HG03378 (cell line): ENCODE data around the gene SURF6.
"Not testable (repeated sequence)": the region's sequence is repeated elsewhere in the genome, so short reads cannot be mapped to it uniquely, and the experiment has no call there.

Source experiments
- ATAC-seq: cut with Tn5 transposase; IDR thresholded peaks from one replicate; pipeline ENCODE4 v1.9.1; 2021; ENCODE audit warnings: mild to moderate bottlenecking, moderate library complexity; ENCODE audit not compliant: unreplicated experiment

Gene SURF6

DNA sequence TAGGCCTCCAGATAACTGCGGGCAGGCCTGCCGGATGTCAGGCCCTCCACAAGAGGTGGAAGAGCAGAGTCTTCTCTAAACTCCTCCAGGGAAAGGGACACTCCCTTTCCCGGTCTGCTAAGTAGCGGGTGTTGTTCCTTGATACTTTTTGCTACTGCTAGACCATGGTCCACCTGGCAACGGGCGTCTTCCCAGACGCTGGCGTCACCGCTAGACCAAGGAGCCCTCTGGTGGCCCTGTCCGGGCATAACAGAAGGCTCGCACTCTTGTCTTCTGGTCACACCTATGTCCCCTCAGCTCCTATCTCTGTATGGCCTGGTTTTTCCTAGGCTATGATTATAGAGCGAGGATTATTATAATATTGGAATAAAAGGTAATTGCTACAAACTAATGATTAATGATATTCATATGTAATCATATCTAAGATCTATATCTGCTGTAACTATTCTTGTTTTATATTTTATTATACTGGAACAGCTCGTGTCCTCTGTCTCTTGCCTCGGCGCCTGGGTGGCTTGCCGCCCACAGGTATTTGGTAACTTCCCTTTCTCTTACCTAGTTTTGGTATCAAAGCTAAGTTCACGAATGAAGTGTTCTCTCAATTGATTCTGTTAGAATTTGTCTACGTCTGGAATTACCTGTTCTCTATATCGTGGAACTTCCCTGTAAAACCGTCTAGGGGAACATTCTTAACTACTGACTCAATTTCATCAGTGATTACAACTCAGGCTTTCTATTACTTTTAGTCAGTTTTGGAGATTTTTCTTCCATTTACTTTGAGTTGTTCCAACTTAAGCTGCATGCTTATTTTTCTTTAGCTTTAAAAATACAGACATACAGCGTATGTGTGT is 6.5 kb downstream of the SURF6 start:
- not testable (repeated sequence) for ATAC-seq

DNA sequence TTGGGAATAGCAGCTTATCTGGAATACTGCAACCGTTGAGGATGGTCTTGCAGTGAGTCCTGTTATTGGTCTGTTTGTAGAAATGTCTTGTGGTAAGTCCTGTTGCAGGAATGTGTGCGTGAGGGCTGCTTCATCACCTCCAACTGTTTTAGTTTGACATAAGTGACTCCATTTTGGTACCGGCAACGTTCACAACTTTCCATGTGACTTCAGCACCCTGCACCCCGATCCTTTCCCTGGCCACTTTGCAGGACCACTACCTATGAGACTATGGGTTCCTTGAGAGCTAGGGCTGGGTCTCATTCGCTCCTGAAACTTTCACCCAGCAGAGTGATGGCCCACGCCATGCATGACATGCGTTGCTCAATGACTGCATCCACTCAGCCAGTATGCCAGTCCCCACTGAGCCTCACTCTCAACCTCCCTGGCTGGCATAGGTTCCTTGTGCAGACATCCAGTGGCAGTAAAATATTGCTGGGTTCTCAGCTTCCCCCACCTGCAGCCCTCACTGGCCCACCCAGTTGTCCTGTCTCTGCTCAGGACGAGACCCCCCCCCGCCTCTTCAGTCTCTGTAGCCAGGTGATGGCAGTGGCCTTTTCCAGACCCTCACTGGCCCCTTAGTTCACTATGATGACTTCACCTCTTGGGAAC is 8.0 kb downstream of the SURF6 start:
- no peak for ATAC-seq

DNA sequence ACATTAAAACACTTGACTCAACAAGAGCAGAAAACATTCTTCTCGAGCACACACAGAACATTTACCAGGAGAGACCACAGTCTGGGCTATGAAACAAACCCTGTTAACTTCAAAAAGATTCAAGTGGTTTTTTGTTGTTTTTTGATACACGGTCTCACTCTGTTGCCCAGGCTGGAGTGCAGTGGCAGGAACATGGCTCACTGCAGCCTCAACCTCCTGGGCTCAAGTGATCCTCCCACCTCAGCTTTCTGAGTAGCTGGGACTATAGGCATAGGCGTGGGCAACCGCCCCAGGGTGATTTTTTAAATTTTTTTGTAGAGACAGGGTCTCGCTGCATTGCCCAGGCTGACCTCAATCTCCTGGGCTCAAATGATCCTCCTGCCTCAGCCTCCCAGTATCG is 9.0 kb downstream of the SURF6 start:
- ATAC-seq: not testable (repeated sequence)

DNA sequence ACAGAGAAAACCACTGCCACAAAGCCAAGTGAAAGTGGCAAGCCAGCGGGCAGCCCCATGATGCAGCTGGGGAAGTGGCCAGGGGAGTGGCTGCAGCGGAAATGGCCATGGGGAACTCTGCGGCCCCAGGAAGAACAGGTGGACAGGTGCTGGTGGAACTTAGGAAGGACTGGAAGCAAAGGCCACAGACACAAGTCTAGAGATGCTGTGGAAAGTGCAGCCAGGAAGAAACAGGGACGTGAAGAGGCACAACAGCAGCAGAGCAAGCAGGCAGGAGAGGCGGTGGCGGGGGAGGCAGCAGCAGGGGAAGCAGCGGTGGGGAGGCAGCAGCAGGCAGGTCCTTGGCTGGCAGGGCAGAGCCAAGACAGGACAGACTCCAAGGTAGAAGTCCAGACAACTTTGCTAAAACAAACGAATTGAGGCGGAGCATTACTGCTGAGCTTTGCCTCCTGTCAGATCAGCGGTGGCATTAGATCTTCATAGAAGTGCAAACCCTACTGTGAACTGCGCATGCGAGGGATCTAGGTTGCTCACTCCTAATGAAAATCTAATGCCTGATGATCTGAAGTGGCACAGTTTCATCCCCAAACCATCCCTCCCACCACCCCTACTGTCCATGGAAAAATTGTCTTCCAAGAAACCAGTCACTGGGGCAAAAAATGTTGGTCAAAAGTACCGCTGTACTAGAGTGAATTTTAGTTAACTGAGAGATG is 11.8 kb downstream of the SURF6 start:
- no peak for ATAC-seq

DNA sequence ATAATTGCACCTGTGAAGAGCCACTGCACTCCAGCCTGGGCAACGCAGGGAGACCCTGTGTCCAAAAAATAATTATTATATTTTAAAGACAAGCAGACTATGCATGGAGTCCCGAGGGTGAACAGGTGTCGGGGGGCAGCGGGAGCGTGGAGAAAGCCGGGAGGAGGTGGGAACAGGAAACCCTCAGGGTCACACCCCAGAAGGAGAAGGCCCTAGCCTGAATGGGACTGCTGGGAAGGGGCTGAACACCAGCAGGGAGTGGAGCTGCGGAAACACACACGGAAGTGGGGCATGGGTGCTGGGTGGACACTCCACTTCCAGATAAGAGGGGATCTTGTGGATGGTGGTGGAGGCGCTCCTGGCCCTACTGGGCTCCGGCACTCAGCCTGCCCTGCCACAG is 12.8 kb downstream of the SURF6 start:
- ATAC-seq: no peak

DNA sequence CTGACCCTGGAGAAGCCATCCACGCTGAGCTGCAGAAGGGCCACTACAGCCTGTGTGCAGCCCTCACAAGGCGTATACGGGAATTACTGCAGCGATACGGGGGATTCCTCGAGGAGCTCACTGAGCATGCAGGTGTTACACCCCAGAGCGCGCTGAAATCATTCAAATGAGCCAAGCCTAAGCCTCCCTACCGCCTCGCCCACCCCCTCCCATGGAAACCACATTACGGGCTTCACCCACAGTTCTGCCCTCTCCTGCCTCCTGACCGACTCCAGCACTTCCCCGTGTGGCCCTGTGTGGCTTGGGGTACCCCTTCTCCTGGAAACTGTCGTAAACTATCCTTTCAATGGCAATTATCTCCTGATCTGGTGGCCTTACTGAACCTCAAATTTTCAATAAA is 13.3 kb downstream of the SURF6 start:
- no peak for ATAC-seq

DNA sequence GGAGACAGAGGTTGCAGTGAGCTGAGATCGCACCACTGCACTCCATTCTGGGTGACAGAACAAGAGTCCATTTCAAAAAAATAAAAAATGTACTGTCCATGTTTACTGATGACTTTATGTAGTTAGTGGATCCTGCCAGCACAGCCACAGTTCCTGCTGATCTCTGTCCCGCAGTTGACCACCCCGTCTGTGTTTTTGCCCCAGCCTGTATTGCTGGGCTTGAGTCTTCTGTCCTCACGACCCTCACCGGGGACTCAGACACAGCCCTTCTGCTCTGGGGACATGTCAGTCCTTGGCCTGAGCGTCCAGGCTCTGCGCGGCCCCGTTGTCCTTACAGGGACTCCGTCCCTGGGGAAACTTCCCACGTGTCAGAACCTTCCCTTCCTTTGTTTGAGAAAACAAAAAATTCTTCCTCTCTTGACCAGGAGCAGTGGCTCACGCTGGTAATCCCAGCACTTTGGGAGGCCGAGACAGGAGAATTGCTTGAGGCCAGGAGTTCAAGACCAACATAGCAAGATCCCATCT is 14.5 kb downstream of the SURF6 start:
- no peak for ATAC-seq

DNA sequence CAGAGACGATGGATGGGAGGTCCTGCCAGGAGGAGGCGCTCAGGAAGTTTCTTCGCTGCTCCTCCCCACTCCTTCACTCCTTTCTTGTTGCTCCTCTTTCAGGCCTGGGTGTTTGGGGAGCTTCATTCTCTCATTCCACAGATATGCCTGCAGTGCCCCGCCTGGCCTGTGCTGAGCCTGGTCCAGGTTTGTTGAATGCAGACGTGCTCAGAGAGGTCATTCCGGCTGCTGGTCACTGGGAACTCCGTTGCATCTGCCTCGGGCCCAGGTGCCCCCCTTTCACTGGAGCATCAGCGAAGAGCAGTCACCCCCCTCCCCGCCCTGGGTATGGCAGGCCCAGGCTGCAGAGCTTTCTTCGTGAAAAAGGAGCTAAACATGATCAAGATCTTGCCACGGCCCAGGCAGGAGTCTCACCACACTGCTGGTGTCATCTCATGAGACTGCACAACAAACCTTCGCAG is 15.5 kb downstream of the SURF6 start:
- no peak for ATAC-seq

DNA sequence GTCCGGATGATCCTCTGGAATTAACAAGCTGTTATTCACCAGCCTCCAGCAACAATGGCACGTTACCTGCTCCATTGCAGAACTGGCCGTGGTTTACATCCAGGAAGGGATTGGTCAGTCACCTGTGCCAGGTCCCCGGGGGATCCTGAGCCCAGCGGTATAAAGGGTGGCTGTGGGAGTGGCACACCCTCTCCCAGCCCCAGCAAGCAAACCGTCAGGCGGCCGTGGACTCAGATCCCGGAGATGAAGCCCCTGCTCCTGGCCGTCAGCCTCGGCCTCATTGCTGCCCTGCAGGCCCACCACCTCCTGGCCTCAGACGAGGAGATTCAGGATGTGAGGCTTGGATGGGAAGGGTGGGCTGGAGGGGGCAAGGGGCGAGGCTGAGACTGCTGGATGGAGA is 18.4 kb downstream of the SURF6 start:
- ATAC-seq: not testable (repeated sequence)

DNA sequence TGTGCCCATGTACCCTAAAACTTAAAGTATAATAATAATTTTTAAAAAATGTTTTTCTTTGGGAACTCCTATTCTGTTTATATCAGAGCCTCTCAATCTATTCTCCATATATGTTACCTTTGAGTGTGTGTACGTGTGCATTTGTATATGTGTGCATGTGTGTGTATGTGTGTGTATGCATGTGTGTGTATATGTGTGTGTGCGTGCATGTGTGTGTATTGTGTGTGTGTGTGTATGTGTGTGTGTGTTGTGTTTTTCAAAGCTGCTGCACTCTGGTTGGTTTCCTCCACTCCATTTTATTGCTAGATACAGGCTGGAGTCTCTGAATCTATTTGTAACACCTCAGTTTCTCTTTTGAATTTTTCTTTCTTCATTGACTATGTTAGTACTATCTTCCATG is 20.0 kb downstream of the SURF6 start:
- ATAC-seq: no peak

DNA sequence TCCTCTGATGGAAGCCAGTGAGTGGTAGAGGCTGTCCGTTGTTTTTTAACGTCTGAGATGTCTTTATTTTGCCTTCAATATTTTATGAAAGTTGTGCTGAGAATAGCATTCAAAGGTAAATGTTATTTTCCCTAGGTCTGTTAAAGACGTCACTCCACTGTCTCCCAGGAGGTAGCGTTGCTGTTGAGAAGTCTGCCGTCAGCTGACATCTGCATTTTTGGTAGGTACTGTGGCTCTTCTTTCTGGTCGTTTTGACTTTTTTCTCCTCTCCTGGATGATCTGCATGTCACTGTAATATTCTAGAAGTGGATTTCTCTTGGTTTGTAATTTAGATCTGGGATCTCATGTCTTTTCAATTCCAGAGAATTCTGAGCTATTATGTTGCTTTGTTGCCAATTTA is 26.4 kb downstream of the SURF6 start:
- no peak for ATAC-seq

DNA sequence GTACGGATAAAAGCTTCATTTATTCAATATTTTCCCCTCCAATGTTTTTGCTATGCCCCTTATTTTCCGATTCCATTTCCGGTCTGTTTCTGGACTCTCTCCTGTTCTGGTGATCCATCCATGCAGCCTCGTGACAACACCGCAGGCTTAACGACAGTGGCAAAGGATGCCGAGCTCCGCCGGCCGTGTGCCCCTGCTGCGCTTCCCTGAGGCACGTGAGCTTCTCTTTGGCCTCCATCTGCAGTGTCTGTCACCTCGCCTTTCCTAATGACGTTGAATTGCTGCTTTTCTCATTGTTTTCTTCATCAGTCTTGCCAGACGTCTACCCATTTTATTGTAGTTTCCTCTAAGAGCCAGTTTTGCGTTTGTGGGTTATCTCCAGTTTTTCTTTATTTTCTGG is 28.7 kb downstream of the SURF6 start:
- ATAC-seq: no peak

DNA sequence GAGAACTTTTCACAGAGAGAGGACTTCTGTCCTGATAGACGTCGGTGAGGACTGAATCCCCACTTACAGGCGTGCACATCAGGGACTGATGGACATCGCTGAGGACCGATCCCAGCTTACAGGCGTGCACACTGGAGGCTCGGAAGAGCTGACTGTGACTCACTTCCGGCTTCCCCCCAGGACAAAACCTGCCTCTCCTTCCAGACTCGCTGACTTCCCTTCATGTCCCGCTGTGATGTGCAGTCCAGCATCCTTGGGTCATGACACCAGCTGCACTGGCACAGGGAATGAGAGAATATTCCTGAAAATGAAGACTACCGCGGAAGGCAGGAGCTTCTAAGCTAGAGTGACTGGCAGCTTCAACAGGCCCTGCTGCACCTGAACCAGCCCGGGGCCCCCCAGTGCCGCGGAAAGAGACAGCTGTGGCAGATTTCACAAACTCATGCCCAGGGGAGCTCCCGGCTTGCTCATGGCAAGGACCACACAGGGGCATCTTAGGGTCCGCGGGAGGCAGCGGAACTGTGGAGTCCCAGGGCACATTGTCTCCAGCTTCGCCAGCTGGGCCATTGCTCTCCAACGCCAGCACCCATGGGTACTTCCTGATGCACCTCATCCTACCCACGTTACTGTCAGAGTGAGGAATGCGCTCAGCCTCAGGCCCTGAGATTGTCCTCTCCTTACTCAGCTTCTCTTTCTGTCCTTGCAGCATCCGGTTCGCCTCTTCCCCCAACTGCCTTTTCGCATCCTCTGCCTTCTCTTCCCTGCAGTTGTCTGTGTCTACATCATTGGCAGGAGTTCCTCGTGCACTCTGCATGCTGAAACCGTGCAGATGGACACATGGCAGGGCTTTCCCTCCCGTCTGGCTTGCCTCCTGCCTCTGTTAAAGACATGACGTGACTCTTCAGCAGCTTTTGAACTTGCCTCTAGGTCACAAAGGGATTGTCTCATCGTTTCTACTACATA is 29.5 kb downstream of the SURF6 start:
- no peak for ATAC-seq

DNA sequence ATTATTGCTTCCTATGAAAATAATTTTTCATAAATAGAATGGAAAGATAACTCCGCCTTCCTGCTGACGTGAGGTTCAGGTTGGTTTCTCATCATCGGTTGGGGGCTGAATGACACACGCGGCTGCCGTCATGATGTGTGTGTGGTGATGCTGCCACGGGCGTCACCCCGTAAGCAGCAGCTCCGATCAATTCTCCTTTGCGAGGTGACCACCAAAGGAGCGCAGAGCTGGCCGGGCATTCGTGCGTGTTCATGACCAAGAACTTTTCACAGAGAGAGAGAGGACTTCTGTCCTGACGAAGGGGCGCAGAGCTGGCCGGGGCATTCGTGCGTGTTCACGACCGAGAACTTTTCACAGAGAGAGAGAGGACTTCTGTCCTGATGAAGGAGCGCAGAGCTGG is 30.3 kb downstream of the SURF6 start:
- no peak for ATAC-seq

DNA sequence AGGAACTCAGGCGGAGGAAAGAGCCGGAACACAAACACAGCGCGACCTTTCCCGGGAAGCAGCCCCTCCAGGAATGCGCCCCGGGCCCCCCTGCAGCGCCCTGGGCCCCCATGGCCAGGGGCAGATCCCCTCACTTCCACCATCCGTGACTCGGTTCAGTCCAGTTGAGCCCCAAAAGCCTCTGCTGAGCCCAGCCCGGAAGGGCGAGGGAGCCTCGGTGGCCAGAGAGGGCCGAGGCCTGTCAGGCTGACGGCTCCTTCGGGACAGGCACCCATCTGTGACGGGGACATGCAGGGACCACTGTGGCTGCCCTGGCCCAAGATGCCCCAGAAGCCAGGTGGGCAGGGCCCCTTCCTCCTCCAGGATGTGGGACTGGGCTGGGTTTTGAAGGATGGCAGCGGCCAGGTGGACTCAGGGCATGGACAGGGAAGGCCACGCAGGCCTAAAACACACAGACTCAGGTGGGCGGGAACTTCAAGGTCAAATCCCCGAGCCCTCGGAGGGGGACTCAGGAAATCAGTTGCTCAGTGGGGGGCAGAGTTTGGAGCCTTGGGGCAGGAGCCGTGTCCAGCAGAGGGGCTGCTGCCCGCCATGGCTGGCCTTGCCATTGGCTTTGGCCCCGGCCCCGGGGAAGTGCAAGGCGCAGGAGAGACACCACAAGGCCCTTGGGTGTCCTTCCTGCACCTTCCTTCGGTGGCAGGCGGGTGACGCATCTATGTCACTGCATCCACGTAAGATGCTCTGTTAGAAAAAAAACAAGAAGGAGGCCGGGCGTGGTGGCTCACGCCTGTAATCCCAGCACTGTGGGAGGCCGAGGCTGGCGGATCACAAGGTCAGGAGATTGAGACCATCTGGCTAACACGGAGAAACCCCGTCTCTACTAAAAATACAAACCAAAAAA is 31.3 kb downstream of the SURF6 start:
- no peak for ATAC-seq

DNA sequence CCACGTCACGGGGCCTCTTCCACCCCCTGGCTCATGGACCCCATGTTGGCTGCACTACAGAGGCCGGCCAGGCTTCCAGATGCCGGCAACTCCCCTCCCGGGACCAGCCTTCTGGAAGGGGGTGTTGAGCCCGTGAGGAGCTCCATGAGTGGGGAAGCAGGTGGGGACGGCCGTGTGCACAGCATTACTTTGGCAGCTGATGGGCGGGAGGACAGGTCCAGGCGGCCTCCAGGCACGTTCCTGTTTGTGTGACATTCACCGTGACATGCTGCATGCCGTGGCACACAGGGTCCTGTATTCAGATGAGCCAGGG is 31.9 kb downstream of the SURF6 start:
- ATAC-seq: no peak

DNA sequence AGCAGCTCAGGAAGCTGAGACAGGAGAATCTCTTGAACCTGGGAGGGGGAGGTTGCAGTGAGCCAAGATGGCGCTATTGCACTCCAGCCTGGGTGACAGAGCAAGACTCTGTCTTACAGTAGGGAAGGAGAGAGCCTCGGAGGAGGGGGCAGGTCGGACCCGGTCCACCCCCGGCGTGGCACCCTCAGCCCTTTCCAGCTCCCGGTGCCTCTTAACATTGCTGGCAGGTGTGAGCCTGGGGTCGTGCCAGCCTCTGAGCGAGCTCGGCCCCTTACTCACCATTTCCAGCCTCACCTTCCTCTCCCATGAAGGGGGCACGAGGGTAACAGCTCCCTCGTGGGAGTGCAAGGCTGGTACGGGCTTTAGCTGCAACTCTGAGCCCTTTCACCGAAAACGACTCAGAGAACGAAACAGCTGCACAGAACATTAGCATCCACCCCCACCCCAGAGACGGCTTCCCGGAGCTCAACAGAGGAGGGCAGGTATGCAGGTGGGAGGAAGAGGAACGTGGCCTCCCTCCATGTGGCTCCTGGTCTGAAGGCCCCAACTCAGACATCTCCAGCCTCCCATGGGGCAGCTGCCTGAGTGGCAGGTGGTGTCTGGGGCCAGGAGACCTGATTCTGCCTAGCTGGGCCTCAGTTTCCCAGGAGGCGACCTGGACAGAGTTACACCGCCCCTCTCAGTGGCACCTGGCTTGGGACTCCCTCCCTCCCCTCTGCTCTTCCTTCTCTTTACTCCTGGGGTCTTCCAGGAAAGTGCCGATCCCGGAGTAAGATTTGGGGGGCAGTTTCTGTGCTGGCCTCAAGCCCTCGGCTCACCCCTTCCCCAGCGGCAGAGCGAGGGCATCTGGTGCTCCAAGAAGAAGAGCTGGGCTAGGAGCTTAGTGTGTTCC is 32.5 kb downstream of the SURF6 start:
- no peak for ATAC-seq
